SK-N-SH treated with all-trans-retinoic acid at 6 μM for 48 hours (cell line): Measurements from ENCODE around the gene LIMCH1.

ENCODE experiments used
- ATAC-seq: fragments of 200-7000 bp; cut with Tn5 transposase; 3 replicates; pipeline ENCODE4 v1.9.1; 2020; ENCODE audit warnings: mild to moderate bottlenecking, moderate library complexity
- ARNTL ChIP-seq: fragments of 450-650 bp; formaldehyde crosslinking; IDR thresholded peaks from 2 replicates; pipeline ENCODE4 v1.5.0; 2020; ENCODE audit warnings: low read depth, mild to moderate bottlenecking, moderate library complexity, borderline replicate concordance
- BACH2 ChIP-seq: fragments of 250-450 bp; sonication (Bioruptor Pico); IDR thresholded peaks from 2 replicates; pipeline ENCODE4 v1.9.0; 2021; ENCODE audit warnings: mild to moderate bottlenecking, borderline replicate concordance
- CSDC2 ChIP-seq: fragments of 250-450 bp; sonication (Bioruptor Pico); IDR thresholded peaks from 2 replicates; pipeline ENCODE4 v1.5.0; 2020; ENCODE audit warnings: mild to moderate bottlenecking, moderate library complexity
- CSRNP3 ChIP-seq: fragments of 250-450 bp; sonication (Bioruptor Pico); IDR thresholded peaks from 2 replicates; pipeline ENCODE4 v1.5.1; 2021; ENCODE audit warnings: mild to moderate bottlenecking, moderate library complexity
- ESRRG ChIP-seq: fragments of 250-450 bp; sonication (Bioruptor Pico); IDR thresholded peaks from 2 replicates; pipeline ENCODE4 v1.6.1; 2021; ENCODE audit warnings: mild to moderate bottlenecking
- GLIS3 ChIP-seq: fragments of 250-450 bp; sonication (Bioruptor Pico); IDR thresholded peaks from 2 replicates; pipeline ENCODE4 v1.5.0; 2020; ENCODE audit warnings: mild to moderate bottlenecking, moderate library complexity
- ISL1 ChIP-seq: fragments of 250-450 bp; sonication (Bioruptor Pico); IDR thresholded peaks from 2 replicates; pipeline ENCODE4 v2.1.2; 2022; ENCODE audit warnings: mild to moderate bottlenecking, moderate library complexity
- OSR1 ChIP-seq: fragments of 250-450 bp; sonication (Bioruptor Pico); IDR thresholded peaks from 2 replicates; pipeline ENCODE4 v1.8.0; 2022; ENCODE audit warnings: moderate library complexity, mild to moderate bottlenecking, inconsistent platforms
- PATZ1 ChIP-seq: fragments of 250-450 bp; sonication (Bioruptor Pico); IDR thresholded peaks from 2 replicates; pipeline ENCODE4 v1.8.0; 2020; ENCODE audit warnings: mild to moderate bottlenecking, moderate library complexity, borderline replicate concordance
- POU6F1 ChIP-seq: fragments of 250-450 bp; sonication (Bioruptor Pico); IDR thresholded peaks from 2 replicates; pipeline ENCODE4 v1.8.0; 2021; ENCODE audit warnings: low read depth, mild to moderate bottlenecking, moderate library complexity, borderline replicate concordance
- PPARA ChIP-seq: fragments of 250-450 bp; sonication (Bioruptor Pico); IDR thresholded peaks from 2 replicates; pipeline ENCODE4 v1.5.0; 2020; ENCODE audit warnings: mild to moderate bottlenecking, borderline replicate concordance
- RARB ChIP-seq: fragments of 250-450 bp; sonication (Bioruptor Pico); IDR thresholded peaks from 2 replicates; pipeline ENCODE4 v1.8.0; 2021; ENCODE audit warnings: mild to moderate bottlenecking, moderate library complexity
- SNAI2 ChIP-seq: fragments of 250-450 bp; sonication (Bioruptor Pico); IDR thresholded peaks from 2 replicates; pipeline ENCODE4 v1.5.0; 2020; ENCODE audit warnings: mild to moderate bottlenecking, moderate library complexity
- TOX ChIP-seq: fragments of 250-450 bp; sonication (Bioruptor Pico); IDR thresholded peaks from 2 replicates; pipeline ENCODE4 v1.8.0; 2021; ENCODE audit warnings: mild to moderate bottlenecking, moderate library complexity, borderline replicate concordance
- TSHZ2 ChIP-seq: fragments of 250-450 bp; sonication (Bioruptor Pico); IDR thresholded peaks from 2 replicates; pipeline ENCODE4 v1.5.0; 2020; ENCODE audit warnings: mild to moderate bottlenecking, moderate library complexity
- ZC3H10 ChIP-seq: fragments of 250-450 bp; sonication (Bioruptor Pico); IDR thresholded peaks from 2 replicates; pipeline ENCODE4 v1.5.1; 2021; ENCODE audit warnings: mild to moderate bottlenecking, moderate library complexity
- ZFP3 ChIP-seq: fragments of 250-450 bp; sonication (Bioruptor Pico); IDR thresholded peaks from 2 replicates; pipeline ENCODE4 v1.5.0; 2020; ENCODE audit warnings: mild to moderate bottlenecking, moderate library complexity
- ZNF565 ChIP-seq: fragments of 450-650 bp; formaldehyde crosslinking; conservative IDR thresholded peaks from 2 replicates; pipeline ENCODE4 v1.5.0; 2020; ENCODE audit warnings: low read depth, mild to moderate bottlenecking, moderate library complexity
- ZNF70 ChIP-seq: fragments of 450-650 bp; formaldehyde crosslinking; IDR thresholded peaks from 2 replicates; pipeline ENCODE4 v1.5.0; 2020; ENCODE audit warnings: mild to moderate bottlenecking, moderate library complexity
- ZNF8 ChIP-seq: fragments of 450-650 bp; formaldehyde crosslinking; IDR thresholded peaks from 2 replicates; pipeline ENCODE4 v1.5.0; 2020; ENCODE audit warnings: mild to moderate bottlenecking, moderate library complexity

The LIMCH1 gene

GRCh38 chr4:41652971-41653370 lies 115.0 kb downstream of the LIMCH1 start:
- TF ChIP-seq ZFP3 (CRISPR knock-in tag): no peak
- TF ChIP-seq CSDC2 (CRISPR knock-in tag): no peak
- no peak for TF ChIP-seq ZNF70 (CRISPR knock-in tag)
- no peak for TF ChIP-seq TSHZ2 (CRISPR knock-in tag)
- TF ChIP-seq ARNTL: no peak
- no peak for TF ChIP-seq ZNF565 (CRISPR knock-in tag)
- no peak for TF ChIP-seq POU6F1
- TF ChIP-seq GLIS3: no peak
- no peak for TF ChIP-seq PATZ1 (CRISPR knock-in tag)
- TF ChIP-seq ESRRG (CRISPR knock-in tag): no peak
- TF ChIP-seq PPARA (CRISPR knock-in tag): no peak
- no peak for TF ChIP-seq OSR1 (CRISPR knock-in tag)
- TF ChIP-seq BACH2 (CRISPR knock-in tag): no peak
- TF ChIP-seq RARB (CRISPR knock-in tag): no peak
- TF ChIP-seq, all 23 proteins: peak for 0
- ATAC-seq: no peak

GRCh38 chr4:41653523-41653922 lies 115.6 kb downstream of the LIMCH1 start:
- TF ChIP-seq TSHZ2 (CRISPR knock-in tag): no peak
- TF ChIP-seq ESRRG (CRISPR knock-in tag): no peak
- TF ChIP-seq ZNF8: no peak
- no peak for TF ChIP-seq SNAI2
- TF ChIP-seq ZNF565 (CRISPR knock-in tag): no peak
- no peak for ATAC-seq

- TF ChIP-seq ISL1 (CRISPR knock-in tag) (peak; percentile 85), TOX (CRISPR knock-in tag) (no peak)
- 0 out of 3 replicates have a peak, but pooled peaks have one; percentile 39 for ATAC-seq
These were observed 117.2 kb downstream of the LIMCH1 start for GRCh38 chr4:41655177-41655576.

- no peak for ATAC-seq
- no peak for TF ChIP-seq ZC3H10 (CRISPR knock-in tag)
- no peak for TF ChIP-seq TSHZ2 (CRISPR knock-in tag)
- TF ChIP-seq ARNTL: no peak
- no peak for TF ChIP-seq CSRNP3 (CRISPR knock-in tag)
- no peak for TF ChIP-seq ZFP3 (CRISPR knock-in tag)
- no peak for TF ChIP-seq ZNF70 (CRISPR knock-in tag)
These were observed 118.1 kb downstream of the LIMCH1 start for GRCh38 chr4:41656106-41656505.
